IMR-90 (cell line): Measurements from ENCODE around the gene CD1C. TPM values are rescaled to one million over a fixed set of nuclear protein-coding genes. Genes with fewer than 3 reads are reported as not detected.

Experiments used
- ATAC-seq: fragments of 200-7000 bp; cut with Tn5 transposase; 2 replicates; pipeline ENCODE4 v1.9.1; 2020; ENCODE audit warnings: low read depth, mild to moderate bottlenecking, moderate library complexity
- BruUV-seq: library from RNA; stranded (reverse); fragments of 400-500 nt; replicated peaks from 2 replicates; lab custom pipeline; 2021; lab: Mats Ljungman, UMichigan
- CTCF ChIA-PET: fragments of 300-600 bp; formaldehyde crosslinking; extraction: SDS; loops from one replicate; lab custom pipeline; 2021; ENCODE audit warnings: antibody characterized with exemption; lab: Yijun Ruan, JAX
- POLR2A ChIA-PET: fragments of 300-600 bp; sonication (Branson Sonifier 250); formaldehyde crosslinking; loops from one replicate; lab custom pipeline; 2022; ENCODE audit warnings: antibody characterized with exemption; ENCODE audit not compliant: unreplicated experiment; lab: Charles Lee
- DNase-seq: peaks from one replicate; pipeline ENCODE4 v3.0.0; 2013
- H2AFZ ChIP-seq: replicated peaks from 2 replicates; pipeline ENCODE3; 2013; ENCODE audit warnings: low read length, mild to moderate bottlenecking; ENCODE audit not compliant: poor library complexity
- H2AK5ac ChIP-seq: 2 replicates; pipeline ENCODE4 v1.6.1; 2013; ENCODE audit warnings: low read depth, low read length, inconsistent platforms
- H2AK9ac ChIP-seq: replicated peaks from 2 replicates; pipeline ENCODE3; 2013; ENCODE audit warnings: mild to moderate bottlenecking, low read depth, low read length, moderate library complexity; ENCODE audit not compliant: poor library complexity
- H2BK120ac ChIP-seq: 2 replicates; pipeline ENCODE4 v1.6.1; 2013; ENCODE audit warnings: low read depth, low read length, inconsistent platforms
- H2BK15ac ChIP-seq: 3 replicates; pipeline ENCODE4 v1.6.1; 2013; ENCODE audit warnings: low read depth, low read length, inconsistent platforms
- H2BK20ac ChIP-seq: 2 replicates; pipeline ENCODE4 v1.6.1; 2013; ENCODE audit warnings: low read depth, mild to moderate bottlenecking, inconsistent platforms, low read length, moderate library complexity
- H2BK5ac ChIP-seq: 2 replicates; pipeline ENCODE4 v1.6.1; 2013; ENCODE audit warnings: mild to moderate bottlenecking, low read depth, low read length, inconsistent platforms; ENCODE audit not compliant: poor library complexity, severe bottlenecking
- H3K14ac ChIP-seq: replicated peaks from 2 replicates; pipeline ENCODE4 v1.6.1; 2013; ENCODE audit warnings: low read depth, low read length, inconsistent platforms
- H3K18ac ChIP-seq: 2 replicates; pipeline ENCODE4 v1.6.1; 2013; ENCODE audit warnings: low read depth, low read length, control low read depth
- H3K23ac ChIP-seq: 2 replicates; pipeline ENCODE4 v1.6.1; 2013; ENCODE audit warnings: low read depth, low read length, inconsistent platforms
- H3K27ac ChIP-seq: 2 replicates; pipeline ENCODE4 v1.5.1; 2013; ENCODE audit warnings: mild to moderate bottlenecking, control low read depth, low read length; ENCODE audit not compliant: insufficient read depth
- H3K27me3 ChIP-seq: 2 replicates; pipeline ENCODE4 v1.6.1; 2013; ENCODE audit warnings: low read length; ENCODE audit not compliant: control insufficient read depth, insufficient read depth
- H3K36me3 ChIP-seq: 2 replicates; pipeline ENCODE4 v1.6.1; 2013; ENCODE audit warnings: low read length, mixed read lengths; ENCODE audit not compliant: control insufficient read depth, insufficient read depth
- H3K4ac ChIP-seq: 2 replicates; pipeline ENCODE4 v1.6.1; 2013; ENCODE audit warnings: low read depth, low read length, inconsistent platforms
- H3K4me1 ChIP-seq: 2 replicates; pipeline ENCODE4 v1.6.1; 2013; ENCODE audit warnings: low read length, mixed read lengths; ENCODE audit not compliant: control insufficient read depth, insufficient read depth
- H3K4me2 ChIP-seq: 2 replicates; pipeline ENCODE4 v1.6.1; 2013; ENCODE audit warnings: low read depth, mild to moderate bottlenecking, control low read depth, low read length, moderate library complexity
- H3K4me3 ChIP-seq: 2 replicates; pipeline ENCODE4 v1.5.1; 2013; ENCODE audit warnings: low read depth, mild to moderate bottlenecking, control low read depth, low read length, moderate library complexity; ENCODE audit not compliant: insufficient read depth
- H3K56ac ChIP-seq: 2 replicates; pipeline ENCODE4 v1.6.1; 2013; ENCODE audit warnings: low read length, inconsistent platforms; ENCODE audit not compliant: insufficient read depth; ENCODE audit errors: extremely low read depth
- H3K79me1 ChIP-seq, 2 experiments: 2 replicates each; pipeline ENCODE4 v1.6.1; 2013; ENCODE audit warnings: low read length in 2 of 2, inconsistent platforms in 1 of 2, low read depth in 1 of 2
- H3K9ac ChIP-seq: 2 replicates; pipeline ENCODE4 v1.6.1; 2013; ENCODE audit warnings: low read depth, low read length, control low read depth
- H3K9me1 ChIP-seq: 2 replicates; pipeline ENCODE4 v1.6.1; 2013; ENCODE audit warnings: low read length, inconsistent platforms; ENCODE audit not compliant: insufficient read depth
- H3K9me3 ChIP-seq: 2 replicates; pipeline ENCODE4 v1.6.1; 2013; ENCODE audit warnings: low read length; ENCODE audit not compliant: control insufficient read depth, insufficient read depth
- H4K20me1 ChIP-seq: 2 replicates; pipeline ENCODE4 v1.6.1; 2013; ENCODE audit warnings: low read length, inconsistent platforms; ENCODE audit not compliant: insufficient read depth
- H4K5ac ChIP-seq: 2 replicates; pipeline ENCODE4 v1.6.1; 2013; ENCODE audit warnings: mild to moderate bottlenecking, low read depth, low read length, control low read depth
- H4K8ac ChIP-seq, 2 experiments: 2 replicates each; pipeline ENCODE4 v1.6.1; 2013; ENCODE audit warnings: low read depth in 2 of 2, low read length in 2 of 2, control low read depth in 1 of 2, inconsistent platforms in 1 of 2
- H4K91ac ChIP-seq: 2 replicates; pipeline ENCODE4 v1.6.1; 2013; ENCODE audit warnings: low read depth, low read length, inconsistent platforms; ENCODE audit not compliant: insufficient read depth
- CEBPB ChIP-seq: IDR thresholded peaks from 2 replicates; pipeline ENCODE4 v1.6.1; 2012; ENCODE audit warnings: low read depth, low read length, improper control_type of control experiment
- FOS ChIP-seq: fragments of 150-350 bp; IDR thresholded peaks from 2 replicates; pipeline ENCODE4 v1.6.1; 2016; ENCODE audit warnings: low read depth, low read length
- USF2 ChIP-seq: fragments of 150-350 bp; IDR thresholded peaks from 2 replicates; pipeline ENCODE4 v1.6.1; 2017; ENCODE audit warnings: mild to moderate bottlenecking, antibody characterized with exemption, low read length, low read depth
- whole genome bisulfite sequencing, 2 experiments: methylation state at CpG; one replicate each; pipeline versions ENCODE4 v1.1.5 to v1.1.7; 2013; ENCODE audit warnings: missing lambda C conversion rate in 2 of 2; ENCODE audit not compliant: insufficient read length in 1 of 2; ENCODE audit errors: extremely low coverage in 2 of 2; 5-methylcytosine and 5-hydroxymethylcytosine counted together
- dilution Hi-C: fragments of 300-500 bp; cut with HindIII; formaldehyde crosslinking; loops from one replicate; pipeline ENCODE4 v1.14.3; 2018; ENCODE audit warnings: low sequenced_read_pairs; ENCODE audit not compliant: unreplicated experiment
- in situ Hi-C: fragments of 300-500 bp; cut with MboI; formaldehyde crosslinking; loops from 3 replicates; pipeline ENCODE4 v1.14.3; 2019; ENCODE audit warnings: low sequenced_read_pairs, inconsistent platforms, mixed read lengths
- intact Hi-C: fragments of 100-400 bp; cut with micrococcal nuclease; formaldehyde crosslinking; loops from 2 replicates; pipeline ENCODE4 v1.10.0; 2022
- polyA plus RNA-seq, 3 experiments: library from polyadenylated mRNA; depleted of rRNA; stranded (reverse); fragments of >200 nt; gene quantifications; 2 replicates each; pipeline ENCODE4 v1.2.3, GENCODE V29; 2012; ENCODE audit warnings: low replicate concordance in 1 of 3
- total RNA-seq: library from RNA; depleted of rRNA; stranded (reverse); fragments of >200 nt; gene quantifications from 2 replicates; pipeline ENCODE4 v1.2.3, GENCODE V29; 2012
- TF ChIP-seq, protein P1 (sequence below): conservative IDR thresholded peaks from 2 replicates; pipeline ENCODE4 v1.5.1; 2012; ENCODE audit warnings: mild to moderate bottlenecking, low read depth, low read length, improper control_type of control experiment

Gene CD1C
- total and polyA plus RNA-seq, 2 of the 4 experiments (the other 2 are of a cell fraction): not detected

DNA sequence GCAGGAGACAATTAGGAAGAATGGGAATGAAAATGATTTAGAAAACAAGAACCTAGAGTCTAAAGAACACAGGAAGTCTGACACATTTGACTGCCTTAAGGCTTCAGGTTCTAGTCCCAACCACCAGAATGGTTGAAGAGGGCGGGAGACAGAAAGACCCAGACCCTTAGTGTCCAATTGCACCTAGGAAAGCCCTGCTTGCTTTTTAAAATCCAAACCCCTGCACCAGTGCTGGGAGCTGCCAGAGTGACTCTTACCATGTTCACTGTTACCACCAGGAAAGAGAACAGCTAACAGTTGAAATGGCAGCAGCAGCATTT, 41.3 kb downstream of the CD1C start:
- H3K27ac ChIP-seq: no peak overlapping the region
- ATAC-seq (no peak), DNase-seq (no peak)
- ChIA-PET POLR2A (no interaction called here), CTCF (interaction anchor here (0.6 kb wide), 1 partner anchor 551 kb away, joined by 3 read pairs; no protein-coding TSS in a partner anchor)
- H2BK15ac ChIP-seq: no peak overlapping the region
- no peak overlapping the region for H3K18ac ChIP-seq
- no TSS peak for BruUV-seq
- no peak overlapping the region for H2AK5ac ChIP-seq
- in situ Hi-C loops: no loop called here
- H3K36me3 ChIP-seq: no peaks in the 10 kb centered on the region
- TF ChIP-seq USF2 (no peak), FOS (no peak), CEBPB (no peak)
- TF ChIP-seq, protein P1, sequence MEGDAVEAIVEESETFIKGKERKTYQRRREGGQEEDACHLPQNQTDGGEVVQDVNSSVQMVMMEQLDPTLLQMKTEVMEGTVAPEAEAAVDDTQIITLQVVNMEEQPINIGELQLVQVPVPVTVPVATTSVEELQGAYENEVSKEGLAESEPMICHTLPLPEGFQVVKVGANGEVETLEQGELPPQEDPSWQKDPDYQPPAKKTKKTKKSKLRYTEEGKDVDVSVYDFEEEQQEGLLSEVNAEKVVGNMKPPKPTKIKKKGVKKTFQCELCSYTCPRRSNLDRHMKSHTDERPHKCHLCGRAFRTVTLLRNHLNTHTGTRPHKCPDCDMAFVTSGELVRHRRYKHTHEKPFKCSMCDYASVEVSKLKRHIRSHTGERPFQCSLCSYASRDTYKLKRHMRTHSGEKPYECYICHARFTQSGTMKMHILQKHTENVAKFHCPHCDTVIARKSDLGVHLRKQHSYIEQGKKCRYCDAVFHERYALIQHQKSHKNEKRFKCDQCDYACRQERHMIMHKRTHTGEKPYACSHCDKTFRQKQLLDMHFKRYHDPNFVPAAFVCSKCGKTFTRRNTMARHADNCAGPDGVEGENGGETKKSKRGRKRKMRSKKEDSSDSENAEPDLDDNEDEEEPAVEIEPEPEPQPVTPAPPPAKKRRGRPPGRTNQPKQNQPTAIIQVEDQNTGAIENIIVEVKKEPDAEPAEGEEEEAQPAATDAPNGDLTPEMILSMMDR: no peak
- intact Hi-C loops: no loop called here
- H3K4me2 ChIP-seq: no peak overlapping the region
- H2BK20ac ChIP-seq: no peak overlapping the region
- no peaks in the 10 kb centered on the region for H3K4me1 ChIP-seq
- H3K79me1 ChIP-seq: no peaks in the 10 kb centered on the region
- H4K91ac ChIP-seq: no peak overlapping the region
- H3K4ac ChIP-seq: no peak overlapping the region
- H3K14ac ChIP-seq: no peak overlapping the region
- H3K9me1 ChIP-seq: no peaks in the 10 kb centered on the region
- H2AFZ ChIP-seq: no peak overlapping the region
- H3K27me3 ChIP-seq: no peaks in the 10 kb centered on the region
- H2AK9ac ChIP-seq: no peak overlapping the region
- H2BK5ac ChIP-seq: no peak overlapping the region
- no peak overlapping the region for H2BK120ac ChIP-seq
- no peak overlapping the region for H4K8ac ChIP-seq
- no peak overlapping the region for H3K56ac ChIP-seq
- no peak overlapping the region for H3K9ac ChIP-seq
- no peak overlapping the region for H3K23ac ChIP-seq
- no peak overlapping the region for H4K5ac ChIP-seq
- H4K20me1 ChIP-seq: no peaks in the 10 kb centered on the region
- no peak overlapping the region for H3K4me3 ChIP-seq
- dilution Hi-C loops: no loop called here
- no CpG with 5 or more reads among the region's 1 CpG for WGBS, 2 experiments
- peaks cover 3% of the 10 kb centered on the region; the same call in 1 of the 2 replicates for H3K9me3 ChIP-seq
